GM19328 (cell line): ENCODE data around the gene WFDC11.
"Not testable (repeated sequence)": the region's sequence is repeated elsewhere in the genome, so short reads cannot be mapped to it uniquely, and the experiment has no call there.

ENCODE experiments used
- ATAC-seq: cut with Tn5 transposase; IDR thresholded peaks from one replicate; pipeline ENCODE4 v1.9.1; 2021; ENCODE audit warnings: mild to moderate bottlenecking, moderate library complexity; ENCODE audit not compliant: unreplicated experiment

WFDC11 gene

DNA sequence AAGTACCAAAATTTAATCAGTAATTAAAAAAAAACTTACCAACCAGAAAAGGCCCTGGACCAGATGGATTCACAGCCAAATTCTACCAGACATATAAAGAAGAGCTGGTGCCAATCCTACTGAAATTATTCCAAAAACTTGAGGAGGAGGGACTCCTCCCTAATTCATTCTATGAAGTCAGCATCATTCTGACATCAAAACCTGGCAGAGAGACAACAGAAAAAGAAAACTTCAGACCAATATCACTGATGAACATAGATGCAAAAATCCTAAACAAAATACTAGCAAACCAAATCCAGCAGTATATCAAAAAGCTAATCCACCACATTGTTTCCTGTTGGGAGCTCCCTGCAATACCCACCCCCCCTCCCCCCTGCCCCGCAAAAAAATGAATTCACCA is at the start of gene WFDC11:
Gene WFDC11, minus strand, starts transcription at position 101 of the 400 bp plus-strand sequence. CDS start 19,639 bp downstream, outside the sequence.
- ATAC-seq = no peak

DNA sequence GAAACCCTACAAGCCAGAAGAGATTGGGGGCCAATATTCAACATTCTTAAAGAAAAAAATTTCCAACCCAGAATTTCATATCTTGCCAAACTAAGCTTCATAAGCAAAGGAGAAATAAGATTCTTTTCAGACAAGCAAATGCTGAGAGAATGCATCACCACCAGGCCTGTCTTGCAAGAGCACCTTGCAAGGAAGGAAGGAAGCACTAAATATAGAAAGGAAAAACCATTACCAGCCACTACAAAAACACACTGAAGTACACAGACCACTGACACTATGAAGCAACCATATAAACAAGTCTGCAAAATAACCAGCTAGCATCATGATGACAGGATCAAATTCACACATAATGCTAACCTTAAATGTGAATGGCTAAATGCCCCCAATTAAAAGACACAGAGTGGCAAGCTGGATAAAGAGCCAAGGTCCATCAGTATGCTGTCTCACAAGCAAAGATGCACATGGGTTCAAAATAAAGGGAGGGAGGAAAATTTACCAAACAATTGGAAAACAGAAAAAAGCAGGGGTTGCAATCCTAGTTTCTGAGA is 46.2 kb upstream of the WFDC11 start:
- not testable (repeated sequence) for ATAC-seq

DNA sequence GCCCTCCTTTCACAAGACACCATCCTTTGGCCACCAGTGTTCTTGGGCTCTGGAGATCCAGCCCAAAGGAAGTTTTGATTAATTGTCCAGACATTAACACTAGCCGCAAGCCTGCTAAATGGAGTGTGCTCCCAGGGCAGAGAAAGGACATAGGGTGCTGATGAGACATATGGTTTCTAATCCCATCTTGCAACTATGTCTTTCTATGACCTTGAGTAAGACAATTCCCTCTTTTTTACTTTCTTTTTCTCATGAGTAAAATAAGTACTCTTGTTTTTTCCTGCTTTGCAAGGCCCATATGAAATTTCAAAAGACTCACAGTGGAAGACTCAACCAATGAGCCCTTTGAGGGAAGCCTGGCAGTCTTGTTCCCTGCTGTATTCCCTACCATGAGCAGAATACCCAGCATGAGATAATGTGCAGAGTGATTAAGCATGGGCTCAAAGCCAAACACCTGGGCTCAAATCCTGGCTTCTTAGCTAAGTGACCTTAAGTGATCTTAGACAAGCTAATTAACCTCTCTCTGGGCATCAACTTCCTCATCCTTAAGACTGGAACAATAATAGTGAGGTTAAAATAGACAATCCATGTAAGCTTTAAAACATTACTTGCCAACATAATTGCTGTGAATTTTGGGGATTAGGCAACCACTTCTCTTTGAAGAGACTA is 35.1 kb upstream of the WFDC11 start, which contains the start of gene WFDC10B:
Gene WFDC10B, minus strand, starts transcription at position 51 of the 669 bp plus-strand sequence. CDS start 19,027 bp downstream, outside the sequence.
- ATAC-seq = no peak

GRCh38 chr20:45701873-45702272 is 31.8 kb upstream of the WFDC11 start, which contains the start of gene WFDC13:
TSS of gene WFDC13 (plus strand) at chr20:45702038. CDS start at chr20:45702124, 86 bp downstream.
- ATAC-seq = no peak

- ATAC-seq = no peak
These were observed 31.1 kb upstream of the WFDC11 start for GRCh38 chr20:45701104-45701503.

- no peak for ATAC-seq
These were observed 25.5 kb upstream of the WFDC11 start for GRCh38 chr20:45695496-45695895.

- not testable (repeated sequence) for ATAC-seq
These were observed 23.3 kb upstream of the WFDC11 start for GRCh38 chr20:45693346-45693745.

DNA sequence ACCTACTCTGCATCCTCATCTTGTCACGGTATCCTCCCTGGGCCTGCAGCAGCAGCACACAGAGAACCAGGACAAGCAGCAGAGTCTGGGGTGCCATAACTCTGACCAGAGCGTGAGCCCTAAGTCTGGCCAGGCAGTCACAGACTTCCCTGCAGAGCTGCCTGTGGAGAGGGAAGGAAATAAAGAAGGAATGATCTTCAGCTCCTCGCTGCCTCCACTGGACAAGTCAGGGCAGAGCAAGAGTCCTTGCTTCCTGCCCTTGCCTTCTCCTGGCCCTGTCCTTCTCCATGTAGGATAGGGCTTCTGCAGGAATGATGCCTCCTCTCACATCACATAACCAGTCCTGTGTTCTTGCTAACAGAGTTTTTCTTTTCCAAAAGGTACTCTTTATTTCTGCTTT is 15.9 kb upstream of the WFDC11 start:
- ATAC-seq = no peak

DNA sequence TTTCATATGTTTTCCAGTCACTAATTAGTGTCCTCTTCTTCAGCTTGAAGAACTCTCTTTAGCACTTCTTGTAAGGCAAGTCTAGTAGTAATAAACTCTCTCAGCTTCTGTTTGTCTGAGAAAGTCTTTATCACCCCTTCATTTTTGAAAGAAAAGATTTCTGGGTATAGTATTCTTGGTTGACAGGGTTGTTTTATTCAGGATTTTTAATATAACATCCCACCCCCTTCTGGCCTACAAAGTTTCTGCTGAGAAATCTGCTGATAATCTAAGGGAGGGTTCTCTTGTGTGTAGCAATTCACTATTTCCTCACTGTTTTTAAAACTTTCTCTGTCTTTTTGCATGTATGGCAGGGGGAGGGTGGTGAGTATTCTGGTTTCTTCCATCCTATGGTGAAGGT is 9.6 kb upstream of the WFDC11 start:
- ATAC-seq = no peak

DNA sequence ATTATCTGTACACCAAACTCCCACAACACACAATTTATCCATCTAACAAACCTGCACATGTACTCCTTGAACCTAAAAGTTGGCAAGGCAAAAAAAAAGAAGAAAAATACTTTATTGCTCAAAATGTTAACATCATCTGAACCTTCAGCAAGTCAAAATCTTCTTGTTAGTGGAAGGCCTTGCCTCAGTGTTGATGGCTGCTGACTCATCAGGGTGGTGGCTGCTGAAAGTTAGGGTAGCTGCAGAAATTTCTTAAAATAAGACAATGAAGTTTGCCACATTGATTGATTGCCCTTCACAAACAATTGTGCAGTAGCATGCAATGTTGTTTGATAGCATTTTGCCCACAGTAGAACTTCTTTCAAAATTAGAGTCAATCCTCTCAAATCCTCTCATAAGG is 2.7 kb upstream of the WFDC11 start:
- ATAC-seq = no peak

GRCh38 chr20:45657038-45657437 is 13.0 kb downstream of the WFDC11 start:
- ATAC-seq = not testable (repeated sequence)

- not testable (repeated sequence) for ATAC-seq
These were observed 18.3 kb downstream of the WFDC11 start for GRCh38 chr20:45651726-45652125.

GRCh38 chr20:45649312-45649863 is 20.7 kb downstream of the WFDC11 start:
- no peak for ATAC-seq

DNA sequence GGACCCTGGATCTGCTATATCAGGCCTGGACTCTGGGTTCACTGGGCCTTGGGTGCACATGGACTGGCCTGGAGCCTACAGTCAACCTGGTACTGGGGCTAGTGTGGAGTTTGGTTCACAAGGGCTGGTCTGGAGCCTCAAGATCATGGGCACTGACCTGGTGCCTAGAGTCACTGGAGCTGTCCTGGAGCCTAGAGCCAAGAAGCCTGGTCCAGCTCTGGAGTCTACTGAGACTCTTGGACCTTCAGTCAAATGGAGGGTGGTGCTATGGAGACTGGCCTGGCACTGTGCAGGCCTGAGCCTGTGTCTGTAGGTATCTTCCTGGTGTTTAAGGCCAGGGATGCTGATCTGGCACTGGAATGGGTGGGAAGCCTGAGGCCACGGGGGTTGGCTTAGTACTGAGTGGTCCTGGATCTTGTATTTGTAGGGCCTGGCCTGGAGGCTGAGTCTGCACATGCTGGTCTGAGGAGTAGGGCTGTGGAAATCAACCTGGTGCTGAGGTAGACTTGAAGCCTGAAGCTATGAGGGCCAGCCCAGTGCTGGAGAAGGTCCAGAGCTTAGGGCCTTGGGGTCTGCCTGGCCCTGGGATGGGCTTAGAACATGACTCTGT is 22.5 kb downstream of the WFDC11 start:
- no peak for ATAC-seq

GRCh38 chr20:45646875-45647274 is 23.2 kb downstream of the WFDC11 start:
- no peak for ATAC-seq

DNA sequence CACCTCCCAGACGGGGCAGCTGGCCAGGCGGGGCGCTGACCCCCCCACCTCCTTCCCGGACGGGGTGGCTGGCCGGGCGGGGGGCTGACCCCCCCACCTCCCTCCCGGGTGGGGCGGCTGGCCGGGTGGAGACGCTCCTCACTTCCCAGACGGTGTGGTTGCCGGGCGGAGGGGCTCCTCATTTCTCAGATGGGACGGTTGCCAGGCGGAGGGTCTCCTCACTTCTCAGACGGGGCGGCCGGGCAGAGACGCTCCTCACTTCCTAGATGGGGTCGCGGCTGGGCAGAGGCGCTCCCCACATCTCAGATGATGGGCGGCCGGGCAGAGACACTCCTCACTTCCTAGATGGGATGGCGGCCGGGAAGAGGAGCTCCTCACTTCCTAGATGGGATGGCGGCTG is 24.2 kb downstream of the WFDC11 start:
- ATAC-seq = not testable (repeated sequence)

DNA sequence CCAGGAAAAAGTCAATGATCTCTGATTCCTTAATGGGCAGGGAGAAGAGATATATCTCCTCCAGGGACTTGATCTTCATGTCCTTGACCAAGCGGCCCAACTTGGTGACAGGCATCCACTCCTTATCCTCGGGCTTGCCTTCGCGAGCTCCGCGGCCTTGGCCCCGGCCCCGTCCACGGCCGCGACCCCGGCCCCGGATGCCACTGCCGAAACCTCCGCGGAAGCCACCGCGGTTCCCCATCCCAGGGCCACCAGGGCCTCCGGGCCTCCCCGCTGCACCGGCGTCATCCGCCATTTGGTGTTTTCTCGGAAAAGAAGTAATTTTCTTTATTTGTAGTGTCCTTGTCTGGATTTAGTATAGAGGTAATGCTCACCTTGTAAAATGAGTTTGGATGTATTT is 29.0 kb downstream of the WFDC11 start:
- ATAC-seq = not testable (repeated sequence)

DNA sequence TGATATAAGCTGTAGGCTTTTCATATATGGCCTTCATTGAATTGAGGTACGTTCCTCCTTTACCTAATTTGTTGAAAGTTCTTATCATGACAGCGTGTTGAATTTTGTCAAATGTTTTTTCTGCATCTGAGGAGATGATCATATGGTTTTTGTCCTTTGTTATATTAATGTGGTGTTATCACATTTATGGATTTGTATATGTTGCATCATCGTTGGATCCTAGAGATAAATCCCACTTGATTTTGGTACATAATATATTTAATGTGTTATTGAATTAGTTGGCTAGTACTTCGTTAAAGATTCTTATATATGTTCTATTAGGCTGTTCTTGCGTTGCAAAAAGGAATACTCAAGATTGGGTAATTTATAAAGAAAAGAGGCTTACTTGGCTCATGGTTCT is 30.4 kb downstream of the WFDC11 start:
- ATAC-seq = no peak

GRCh38 chr20:45636513-45636912 is 33.5 kb downstream of the WFDC11 start:
- ATAC-seq = no peak

DNA sequence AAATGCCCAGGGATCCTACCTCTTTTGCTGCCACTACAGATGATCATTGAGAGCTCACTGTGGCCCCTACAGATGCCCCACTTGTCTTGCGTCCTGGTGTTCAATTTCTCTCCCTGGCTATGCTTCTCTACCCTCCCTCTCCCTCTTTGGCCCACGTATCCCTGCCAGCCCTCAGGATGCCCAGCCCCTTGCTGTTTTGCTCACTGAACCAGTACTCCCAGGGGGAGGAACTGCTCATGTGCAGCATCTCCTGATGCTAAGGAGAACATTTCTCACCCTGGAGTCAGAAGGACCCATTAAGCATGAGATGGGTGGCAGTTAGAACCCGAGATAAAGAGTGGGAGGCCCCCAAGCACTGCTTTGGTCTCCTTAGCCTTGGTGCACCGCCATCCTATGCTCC is 38.9 kb downstream of the WFDC11 start, which contains the start of gene WFDC9:
Gene WFDC9, minus strand, starts transcription at position 101 of the 400 bp plus-strand sequence. CDS start 21,103 bp downstream, outside the sequence.
- ATAC-seq = no peak

DNA sequence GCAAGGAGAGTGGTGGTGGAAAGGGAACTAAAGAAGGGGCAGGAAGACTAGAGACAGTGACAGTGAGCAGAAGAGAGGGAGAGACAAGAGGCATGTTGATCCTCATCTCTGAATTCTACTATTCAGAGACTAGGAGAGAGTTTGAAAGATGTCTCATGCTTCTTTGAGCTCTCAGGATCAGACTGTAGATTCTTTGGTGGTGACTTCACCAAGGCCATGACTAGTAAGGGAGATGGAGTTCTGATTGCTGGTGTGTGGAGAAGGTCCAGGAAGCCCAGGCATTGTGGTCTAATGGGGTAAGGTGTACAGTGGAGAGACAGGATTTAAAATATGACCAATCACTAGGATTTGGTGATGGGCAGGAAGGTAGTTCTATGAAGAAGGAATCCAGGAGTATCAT is 39.7 kb downstream of the WFDC11 start:
- no peak for ATAC-seq
